Glutamatergic neuron (in vitro differentiated cells): ENCODE measurements around the gene RNF26. TPM values are rescaled to one million over a fixed set of nuclear protein-coding genes. Genes with fewer than 3 reads are reported as not detected.

Experiments used
- DNase-seq: peaks from one replicate; pipeline ENCODE4 v3.0.0; 2022
- H3K27ac Mint-ChIP-seq: one replicate; pipeline ENCODE4 v1.8.0; 2020; ENCODE audit warnings: mild to moderate bottlenecking, mixed read lengths, inconsistent platforms; ENCODE audit not compliant: unreplicated experiment
- H3K27me3 Mint-ChIP-seq: one replicate; pipeline ENCODE4 v1.8.0; 2020; ENCODE audit warnings: mild to moderate bottlenecking, moderate library complexity, mixed read lengths, inconsistent platforms; ENCODE audit not compliant: unreplicated experiment
- H3K36me3 Mint-ChIP-seq: one replicate; pipeline ENCODE4 v1.8.0; 2020; ENCODE audit warnings: mild to moderate bottlenecking, mixed read lengths, inconsistent platforms; ENCODE audit not compliant: unreplicated experiment
- H3K4me1 Mint-ChIP-seq: one replicate; pipeline ENCODE4 v1.8.0; 2020; ENCODE audit warnings: mild to moderate bottlenecking, low read depth, mixed read lengths, inconsistent platforms; ENCODE audit not compliant: unreplicated experiment
- H3K4me3 Mint-ChIP-seq: one replicate; pipeline ENCODE4 v1.8.0; 2020; ENCODE audit warnings: mild to moderate bottlenecking, mixed read lengths, inconsistent platforms; ENCODE audit not compliant: unreplicated experiment
- H3K9me3 Mint-ChIP-seq: one replicate; pipeline ENCODE4 v1.8.0; 2020; ENCODE audit warnings: mild to moderate bottlenecking, moderate library complexity, mixed read lengths, inconsistent platforms; ENCODE audit not compliant: unreplicated experiment
- total RNA-seq: library from RNA; stranded (reverse); fragmentation: NEBNext Ultra II Directional; extraction: Animal tissue kit (Norgen Biotek cat#: 25700); gene quantifications from one replicate; pipeline ENCODE4 v1.2.1, GENCODE V29; 2021; ENCODE audit not compliant: unreplicated experiment
- TF ChIP-seq, protein P1 (sequence below): fragments of 200-600 bp; sonication (generic); IDR thresholded peaks from one replicate; pipeline ENCODE4 v1.5.0; 2021; ENCODE audit not compliant: partially characterized antibody, unreplicated experiment

The RNF26 gene
- total RNA-seq, 1 donor from 2014 or later: 20.6 TPM

DNA sequence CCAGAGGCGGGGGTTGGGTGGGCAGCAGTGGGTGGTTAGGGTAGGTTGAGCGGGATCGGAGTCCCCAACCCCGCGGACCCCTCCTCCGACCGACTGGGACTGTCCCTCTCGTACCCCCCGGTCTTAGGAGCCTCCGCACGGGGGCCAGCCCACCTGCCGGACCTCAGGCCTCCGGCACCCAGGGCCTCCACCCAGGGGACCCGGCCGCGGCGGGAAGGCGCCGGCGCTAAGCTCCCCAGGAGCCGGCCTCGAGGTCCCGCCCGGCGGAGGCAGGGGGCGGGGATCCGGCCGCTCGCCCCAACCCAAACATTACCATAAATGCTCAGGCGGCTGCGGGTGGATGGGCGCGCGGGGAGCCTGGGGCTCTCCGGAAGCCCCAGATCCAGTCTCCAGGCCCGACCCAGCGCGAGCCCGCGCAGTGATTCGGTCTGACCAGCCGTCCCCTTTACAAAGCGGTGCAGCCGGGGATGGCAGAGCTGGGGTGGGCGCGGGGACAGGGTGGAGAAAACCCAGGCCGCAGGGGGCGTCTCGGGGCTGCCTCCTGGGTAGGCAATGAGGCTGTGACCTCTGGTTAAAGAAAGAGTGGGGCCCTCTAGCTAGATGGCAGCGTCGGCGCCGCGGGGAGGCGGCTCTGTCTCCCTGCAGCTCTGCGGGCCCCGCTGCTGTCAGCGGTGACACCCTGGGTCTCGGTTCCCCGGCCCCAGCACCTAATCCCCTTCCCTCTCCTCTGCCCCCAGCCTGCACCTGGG lies 13.4 kb upstream of the RNF26 start:
- Mint-ChIP-seq H3K27me3 (peaks cover 2% of the 10 kb centered on the region), H3K36me3 (no peaks in the 10 kb centered on the region), H3K4me3 (peak overlapping the region; percentile 83)

DNA sequence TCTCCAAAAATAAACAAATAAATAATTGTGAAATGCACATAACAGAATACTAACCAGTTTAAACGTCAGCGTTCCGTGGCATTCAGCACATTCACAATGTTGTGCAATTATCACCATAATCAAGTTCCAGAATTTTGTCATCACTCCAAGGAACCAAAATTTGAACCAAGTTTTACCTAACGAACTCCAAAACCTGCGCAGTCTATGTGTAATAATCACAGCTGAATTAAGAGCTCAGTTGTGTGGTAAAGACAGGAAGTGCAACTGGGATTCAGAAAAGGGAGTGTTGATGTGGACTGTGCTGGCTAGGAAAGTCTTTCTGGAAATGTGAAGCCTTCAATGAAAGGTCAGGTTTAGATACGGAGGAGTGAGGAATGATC lies 12.0 kb upstream of the RNF26 start:
- peaks cover 1% of the 10 kb centered on the region for H3K9me3 Mint-ChIP-seq
- peaks cover 8% of the 10 kb centered on the region for H3K4me1 Mint-ChIP-seq
- peaks cover 2% of the 10 kb centered on the region for H3K27me3 Mint-ChIP-seq
- TF ChIP-seq, protein P1, sequence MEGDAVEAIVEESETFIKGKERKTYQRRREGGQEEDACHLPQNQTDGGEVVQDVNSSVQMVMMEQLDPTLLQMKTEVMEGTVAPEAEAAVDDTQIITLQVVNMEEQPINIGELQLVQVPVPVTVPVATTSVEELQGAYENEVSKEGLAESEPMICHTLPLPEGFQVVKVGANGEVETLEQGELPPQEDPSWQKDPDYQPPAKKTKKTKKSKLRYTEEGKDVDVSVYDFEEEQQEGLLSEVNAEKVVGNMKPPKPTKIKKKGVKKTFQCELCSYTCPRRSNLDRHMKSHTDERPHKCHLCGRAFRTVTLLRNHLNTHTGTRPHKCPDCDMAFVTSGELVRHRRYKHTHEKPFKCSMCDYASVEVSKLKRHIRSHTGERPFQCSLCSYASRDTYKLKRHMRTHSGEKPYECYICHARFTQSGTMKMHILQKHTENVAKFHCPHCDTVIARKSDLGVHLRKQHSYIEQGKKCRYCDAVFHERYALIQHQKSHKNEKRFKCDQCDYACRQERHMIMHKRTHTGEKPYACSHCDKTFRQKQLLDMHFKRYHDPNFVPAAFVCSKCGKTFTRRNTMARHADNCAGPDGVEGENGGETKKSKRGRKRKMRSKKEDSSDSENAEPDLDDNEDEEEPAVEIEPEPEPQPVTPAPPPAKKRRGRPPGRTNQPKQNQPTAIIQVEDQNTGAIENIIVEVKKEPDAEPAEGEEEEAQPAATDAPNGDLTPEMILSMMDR: no peak
- no peak overlapping the region for H3K4me3 Mint-ChIP-seq
- no peaks in the 10 kb centered on the region for H3K36me3 Mint-ChIP-seq
- no peak for DNase-seq
- H3K27ac Mint-ChIP-seq: no peak overlapping the region

More for the DNA sequence above, 13.4 kb upstream of the RNF26 start:
- TF ChIP-seq, protein P1: no peak
- Mint-ChIP-seq H3K9me3 (peaks cover 1% of the 10 kb centered on the region), H3K4me1 (peaks cover 8% of the 10 kb centered on the region), H3K27ac (no peak overlapping the region)
- peak; percentile 66 for DNase-seq

DNA sequence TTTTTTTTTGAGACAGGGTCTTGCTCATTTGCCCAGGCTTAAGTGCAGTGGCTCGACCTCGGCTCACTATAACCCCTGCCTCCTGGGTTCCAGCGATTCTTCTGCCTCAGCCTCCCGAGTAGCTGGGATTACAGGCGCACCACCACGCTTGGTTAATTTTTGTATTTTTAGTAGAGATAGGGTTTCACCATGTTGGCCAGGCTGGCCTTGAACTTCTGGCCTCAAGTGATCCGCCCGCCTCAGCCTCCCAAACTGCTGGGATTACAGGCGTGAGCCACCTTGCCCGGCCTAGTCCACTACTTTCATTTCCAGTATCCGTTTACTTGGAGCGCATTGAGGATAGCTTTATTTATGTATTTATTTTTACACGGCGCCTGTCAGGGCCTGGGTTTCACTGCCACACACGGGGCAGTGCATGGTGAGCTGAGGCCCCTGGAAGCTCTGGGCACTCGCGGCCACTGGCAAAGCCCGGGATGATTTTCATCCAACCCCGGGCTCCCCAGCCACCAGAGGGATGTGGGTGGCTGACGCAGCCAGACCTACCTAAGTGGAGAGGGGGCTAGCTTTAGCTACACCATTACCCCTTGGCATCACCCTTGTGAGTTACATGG lies 11.3 kb upstream of the RNF26 start:
- TF ChIP-seq, protein P1: no peak
- Mint-ChIP-seq H3K27me3 (no peaks in the 10 kb centered on the region), H3K4me1 (peaks cover 8% of the 10 kb centered on the region), H3K4me3 (no peak overlapping the region), H3K27ac (no peak overlapping the region), H3K9me3 (peaks cover 1% of the 10 kb centered on the region), H3K36me3 (no peaks in the 10 kb centered on the region)
- no peak for DNase-seq

DNA sequence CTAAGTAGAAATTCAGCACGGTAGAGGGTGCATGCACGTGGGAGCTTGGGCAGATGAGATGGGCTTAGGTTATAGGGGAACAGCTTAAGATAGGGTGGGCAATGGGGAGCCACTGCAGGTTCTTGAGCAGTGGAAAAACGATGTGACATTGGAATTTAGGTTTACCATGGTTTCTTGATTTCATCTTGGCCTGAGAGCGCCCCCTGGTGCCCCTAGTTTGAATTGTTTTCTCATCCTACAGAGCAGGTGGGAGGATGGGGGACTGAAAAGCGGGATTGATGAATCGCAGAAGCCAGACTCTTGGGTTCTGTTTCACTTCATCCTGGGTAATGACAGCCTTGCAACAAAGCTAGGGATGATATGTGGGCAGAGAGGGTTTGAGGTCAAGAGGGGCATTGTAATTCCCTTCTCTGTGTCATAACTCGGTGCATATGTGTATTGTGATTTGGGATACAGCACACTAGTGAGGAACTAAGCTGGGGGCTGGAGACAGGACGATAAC lies 10.7 kb upstream of the RNF26 start:
- Mint-ChIP-seq H3K27ac (no peak overlapping the region), H3K9me3 (peaks cover 1% of the 10 kb centered on the region), H3K4me1 (peaks cover 7% of the 10 kb centered on the region), H3K4me3 (no peak overlapping the region), H3K27me3 (no peaks in the 10 kb centered on the region), H3K36me3 (no peaks in the 10 kb centered on the region)
- peak; percentile 86 for DNase-seq
- TF ChIP-seq, protein P1: peak; percentile 90

DNA sequence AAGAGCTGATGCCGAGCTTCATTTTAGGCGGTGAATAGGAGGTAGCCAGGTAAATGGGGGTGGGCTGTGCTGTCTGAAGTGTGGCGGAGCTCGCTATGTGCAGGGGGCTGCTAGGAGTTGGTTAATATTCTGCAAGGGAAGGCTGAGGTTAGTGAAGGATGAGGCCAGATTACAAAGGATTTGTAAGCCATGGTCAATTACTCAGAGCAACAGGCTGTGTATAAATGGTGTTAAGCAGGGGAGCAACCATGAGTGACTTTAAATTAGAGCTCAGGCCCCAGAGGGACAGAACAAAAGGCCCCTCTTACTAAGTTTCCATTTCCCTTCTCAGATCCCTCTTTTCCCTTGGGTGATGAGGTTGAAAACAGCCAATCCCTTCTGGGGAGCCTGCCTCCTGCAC lies 10.1 kb upstream of the RNF26 start:
- DNase-seq: no peak
- peaks cover 3% of the 10 kb centered on the region for H3K4me1 Mint-ChIP-seq
- H3K36me3 Mint-ChIP-seq: no peaks in the 10 kb centered on the region
- H3K4me3 Mint-ChIP-seq: no peak overlapping the region
- no peaks in the 10 kb centered on the region for H3K27me3 Mint-ChIP-seq
- TF ChIP-seq, protein P1: no peak
- no peak overlapping the region for H3K27ac Mint-ChIP-seq
- H3K9me3 Mint-ChIP-seq: peaks cover 1% of the 10 kb centered on the region
